ENCODE data around the gene ATF7. TPM values are rescaled to one million over a fixed set of nuclear protein-coding genes. Genes with fewer than 3 reads are reported as not detected.

The ATF7 gene
- total and polyA plus RNA-seq, 8 donors: 11.6 to 31.5 (median 17.7) TPM

- Histone ChIP-seq H3K9me3 (no peaks in the 10 kb centered on the region), H3K27me3 (no peaks in the 10 kb centered on the region), H3K27ac (no peak overlapping the region), H3K4me1 (no peaks in the 10 kb centered on the region), H3K4me3 (no peak overlapping the region), H3K36me3 (peaks cover 0 to 12% (median under 1%) of the 10 kb centered on the region in 3 donors)
- 81 to 86% methylated on average over 17 of the region's 17 CpGs for WGBS, 2 donors
- intact Hi-C loops (cut with DNase I): no loop called here
- TF ChIP-seq CTCF (IDR thresholded peaks at IDR 0.05): no peak
- no peak for ATAC-seq
- no peak for DNase-seq
- no peak for FAIRE-seq
Measured at GRCh38 chr12:53486736-53487487, 139.3 kb downstream of the ATF7 start.

- intact Hi-C loops (cut with DNase I): no loop called here
- Histone ChIP-seq H3K27ac (no peak overlapping the region), H3K27me3 (no peaks in the 10 kb centered on the region), H3K9me3 (no peaks in the 10 kb centered on the region), H3K36me3 (peaks cover 0 to 16% (median 8%) of the 10 kb centered on the region in 3 donors), H3K4me1 (no peaks in the 10 kb centered on the region), H3K4me3 (no peak overlapping the region)
- ATAC-seq: no peak
- no peak for FAIRE-seq
- no peak for TF ChIP-seq CTCF (IDR thresholded peaks at IDR 0.05)
- WGBS, 2 donors: 95% methylated on average over 10 of the region's 10 CpGs
- no peak for DNase-seq
Measured at GRCh38 chr12:53485955-53486735, 140.0 kb downstream of the ATF7 start.

- 76 to 83% methylated on average over 10 of the region's 10 CpGs for WGBS, 2 donors
- Histone ChIP-seq H3K4me1 (no peaks in the 10 kb centered on the region), H3K9me3 (no peaks in the 10 kb centered on the region), H3K27ac (no peak overlapping the region), H3K36me3 (peaks cover 0 to 27% (median 17%) of the 10 kb centered on the region in 3 donors), H3K4me3 (no peak overlapping the region), H3K27me3 (no peaks in the 10 kb centered on the region)
- no peak for ATAC-seq
- intact Hi-C loops (cut with DNase I): no loop called here
- FAIRE-seq: no peak
- DNase-seq: no peak
- TF ChIP-seq CTCF (IDR thresholded peaks at IDR 0.05): no peak
Measured at GRCh38 chr12:53484686-53485575, 141.3 kb downstream of the ATF7 start.

GRCh38 chr12:53483979-53484377 is 142.2 kb downstream of the ATF7 start:
- ATAC-seq: peak in 1 of 4 donors; percentile 2

More at GRCh38 chr12:53483979-53484377, 142.2 kb downstream of the ATF7 start:
- Histone ChIP-seq H3K4me3 (no peak overlapping the region), H3K36me3 (peaks cover 0 to 35% (median 20%) of the 10 kb centered on the region in 3 donors), H3K4me1 (no peaks in the 10 kb centered on the region), H3K27ac (no peak overlapping the region), H3K27me3 (no peaks in the 10 kb centered on the region), H3K9me3 (no peaks in the 10 kb centered on the region)
- DNase-seq (no peak), FAIRE-seq (no peak)
- no peak for TF ChIP-seq CTCF (IDR thresholded peaks at IDR 0.05)
- intact Hi-C loops (cut with DNase I): no loop called here
- WGBS, 2 donors: 93 to 95% methylated on average over 4 of the region's 4 CpGs

Measured in pancreas (tissue), 10 donors.